GM12872 (cell line): ENCODE data around the gene CNRIP1.

Experiments
- CTCF ChIP-seq: IDR thresholded peaks from 3 replicates; pipeline ENCODE4 v1.5.1; 2011; ENCODE audit warnings: low read depth, mild to moderate bottlenecking, low read length, moderate library complexity; ENCODE audit not compliant: insufficient read depth

CNRIP1 gene, protein sequence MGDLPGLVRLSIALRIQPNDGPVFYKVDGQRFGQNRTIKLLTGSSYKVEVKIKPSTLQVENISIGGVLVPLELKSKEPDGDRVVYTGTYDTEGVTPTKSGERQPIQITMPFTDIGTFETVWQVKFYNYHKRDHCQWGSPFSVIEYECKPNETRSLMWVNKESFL

DNA sequence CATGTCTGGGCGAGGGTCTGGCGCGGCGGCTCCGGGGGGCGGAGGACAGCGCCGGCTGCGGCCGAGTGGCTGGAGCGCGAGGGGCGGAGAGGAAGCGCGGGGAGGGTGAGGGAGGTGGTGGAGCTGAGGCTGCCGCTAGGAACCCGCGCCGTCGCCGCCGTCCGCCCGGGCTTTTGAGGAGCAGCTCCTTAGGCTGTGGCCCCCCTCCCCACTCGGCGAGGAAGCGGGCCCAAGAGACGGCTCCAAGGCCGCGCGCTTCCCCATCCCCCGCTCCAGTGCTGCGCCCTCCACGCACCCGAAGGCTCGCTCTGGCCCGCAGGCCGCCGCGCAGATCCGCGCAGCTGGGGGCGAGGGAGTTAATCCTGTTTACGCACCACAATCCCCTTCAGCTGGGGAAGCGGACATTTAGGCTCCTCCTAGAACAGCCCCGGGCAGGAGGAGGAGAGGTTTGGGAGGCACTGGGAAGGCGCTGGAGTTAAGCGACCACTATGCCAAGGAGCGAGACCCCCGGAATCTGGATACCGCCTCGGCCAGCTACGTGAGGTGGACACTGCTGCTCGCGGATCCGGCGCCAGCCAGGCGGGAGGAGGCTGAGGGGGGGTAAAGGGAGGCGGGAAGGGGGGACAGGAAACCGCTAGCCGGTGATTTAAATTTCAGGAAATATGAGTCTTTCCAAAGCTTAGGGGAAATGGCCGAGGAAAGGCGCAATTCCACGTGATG lies at the start of gene CNRIP1:
TSS of gene CNRIP1 (minus strand) at position 552 of the 720 bp plus-strand sequence. CDS start at position 3, 549 bp downstream.
- no peak for TF ChIP-seq CTCF

DNA sequence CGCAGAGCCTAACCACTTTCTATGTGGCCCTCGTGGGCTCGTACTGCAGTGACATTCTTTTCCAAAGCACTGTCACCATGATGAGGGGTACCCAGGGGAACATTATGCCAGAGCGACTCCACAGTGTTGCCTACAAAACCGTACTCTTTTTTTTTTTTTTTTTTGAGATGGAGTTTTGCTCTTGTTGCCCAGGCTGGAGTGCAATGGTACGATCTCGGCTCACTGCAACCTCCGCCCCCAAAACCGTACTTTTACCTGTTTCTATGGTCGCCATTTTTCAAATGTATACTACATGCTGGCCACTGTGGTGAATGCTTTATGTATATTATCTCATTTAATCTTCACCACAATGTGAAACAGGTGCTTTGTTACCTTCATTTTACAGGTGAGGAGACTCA lies 49.6 kb upstream of the CNRIP1 start:
- TF ChIP-seq CTCF: no peak

DNA sequence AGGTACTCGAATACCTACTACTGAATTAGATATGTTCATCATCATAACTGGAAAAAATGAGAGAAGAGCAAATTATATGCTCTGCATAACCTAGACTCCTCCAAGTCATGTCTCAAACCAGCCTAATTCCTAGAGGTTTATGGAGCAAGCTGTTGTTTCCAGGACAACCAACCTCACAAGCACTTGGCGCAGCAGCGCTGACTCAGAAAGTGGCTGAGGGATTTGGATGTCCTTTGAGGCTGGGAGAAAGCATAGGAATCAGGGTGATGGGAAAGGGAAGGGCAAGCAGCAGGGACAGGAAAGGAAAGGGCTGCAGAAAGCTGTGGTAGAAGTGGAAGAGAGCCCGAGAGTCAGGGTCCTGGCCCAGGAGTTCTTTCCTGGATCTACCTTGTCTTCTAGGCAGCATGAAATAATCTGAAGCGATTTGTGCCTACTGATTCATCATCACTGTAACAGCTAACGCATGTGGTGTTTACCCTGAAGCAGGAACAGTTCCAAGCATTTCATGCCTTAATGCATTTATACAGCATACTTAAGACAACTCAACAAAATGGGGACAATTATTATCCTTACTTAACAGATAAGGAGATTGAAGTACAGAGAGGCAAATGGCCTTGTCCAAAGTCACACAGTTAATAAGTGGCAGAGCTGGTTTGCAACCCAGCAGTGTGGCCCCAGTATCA lies 49.0 kb upstream of the CNRIP1 start:
- no peak for TF ChIP-seq CTCF

GRCh38 chr2:68367953-68368653 lies 48.4 kb upstream of the CNRIP1 start:
- TF ChIP-seq CTCF: no peak

DNA sequence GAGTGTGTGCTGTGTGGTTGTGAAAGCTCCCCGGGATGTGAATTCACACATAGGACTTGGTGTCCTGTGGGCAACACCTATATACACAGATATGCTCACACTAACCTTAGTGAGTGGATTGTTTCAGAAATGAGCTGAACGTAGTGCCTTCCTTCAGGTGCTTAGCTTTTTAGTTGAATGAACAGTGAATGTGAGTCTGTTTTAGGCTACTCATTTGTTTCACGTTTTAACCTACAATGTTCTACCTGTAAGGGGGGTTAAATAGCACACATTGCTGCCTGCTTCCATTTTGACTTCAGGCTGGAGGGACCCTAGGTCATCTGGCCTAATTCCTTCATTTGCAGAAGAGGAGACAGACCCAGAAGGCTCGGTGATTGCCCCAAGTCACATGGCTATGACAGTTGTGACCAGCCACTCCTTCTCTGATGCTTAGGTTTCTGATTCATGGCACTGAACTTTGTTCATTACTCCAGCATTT lies 46.4 kb upstream of the CNRIP1 start:
- TF ChIP-seq CTCF: no peak

GRCh38 chr2:68365087-68365486 lies 45.3 kb upstream of the CNRIP1 start, which contains the start of gene PLEK:
TSS of gene PLEK (plus strand) at chr2:68365282. CDS start at chr2:68365352, 70 bp downstream.
- TF ChIP-seq CTCF: no peak

- no peak for TF ChIP-seq CTCF
Observed at GRCh38 chr2:68363721-68364120, 44.0 kb upstream of the CNRIP1 start.
